H9 (cell line): ENCODE measurements around the gene PRSS57. TPM values are rescaled to one million over a fixed set of nuclear protein-coding genes. Genes with fewer than 3 reads are reported as not detected.

Experiments
- DNase-seq: peaks from one replicate; pipeline ENCODE4 v3.0.0-alpha.2; 2017
- H2AFZ ChIP-seq: one replicate; pipeline ENCODE4 v1.6.1; 2013; ENCODE audit warnings: mild to moderate bottlenecking, low read length, control low read depth, moderate library complexity
- H2AK5ac ChIP-seq: 2 replicates; pipeline ENCODE4 v1.6.1; 2013; ENCODE audit warnings: low read length, control low read depth, mixed read lengths; ENCODE audit not compliant: insufficient read length
- H2BK120ac ChIP-seq: one replicate; pipeline ENCODE4 v1.6.1; 2013; ENCODE audit warnings: low read depth, mild to moderate bottlenecking, low read length, control low read depth, inconsistent platforms; ENCODE audit not compliant: poor library complexity, severe bottlenecking
- H2BK12ac ChIP-seq: 2 replicates; pipeline ENCODE4 v1.6.1; 2013; ENCODE audit warnings: low read length, control low read depth, mixed read lengths, low read depth; ENCODE audit not compliant: insufficient read length
- H2BK15ac ChIP-seq: 2 replicates; pipeline ENCODE4 v1.6.1; 2013; ENCODE audit warnings: low read depth, low read length, control low read depth
- H2BK20ac ChIP-seq: one replicate; pipeline ENCODE4 v1.6.1; 2013; ENCODE audit warnings: low read depth, mild to moderate bottlenecking, low read length, control low read depth, inconsistent platforms; ENCODE audit not compliant: poor library complexity, severe bottlenecking
- H2BK5ac ChIP-seq: 2 replicates; pipeline ENCODE4 v1.6.1; 2013; ENCODE audit warnings: low read length, control low read depth, mixed read lengths; ENCODE audit not compliant: insufficient read length
- H3K14ac ChIP-seq: 2 replicates; pipeline ENCODE4 v1.6.1; 2013; ENCODE audit warnings: low read length, control low read depth; ENCODE audit not compliant: insufficient read depth
- H3K18ac ChIP-seq: 2 replicates; pipeline ENCODE4 v1.6.1; 2013; ENCODE audit warnings: low read depth, mild to moderate bottlenecking, mixed read lengths, low read length, control low read depth; ENCODE audit not compliant: insufficient read length
- H3K23ac ChIP-seq: 2 replicates; pipeline ENCODE4 v1.6.1; 2013; ENCODE audit warnings: low read length, control low read depth, mixed read lengths, low read depth; ENCODE audit not compliant: insufficient read length
- H3K23me2 ChIP-seq: 2 replicates; pipeline ENCODE4 v1.6.1; 2013; ENCODE audit warnings: low read depth, mild to moderate bottlenecking, mixed read lengths, low read length, control low read depth; ENCODE audit not compliant: insufficient read length, poor library complexity, severe bottlenecking
- H3K27ac ChIP-seq: 2 replicates; pipeline ENCODE4 v1.5.1; 2013; ENCODE audit warnings: low read length, control low read depth, mixed read lengths, low read depth; ENCODE audit not compliant: insufficient read length
- H3K27me3 ChIP-seq: 2 replicates; pipeline ENCODE4 v1.6.1; 2013; ENCODE audit warnings: low read length, control low read depth, inconsistent platforms; ENCODE audit not compliant: insufficient read depth
- H3K4ac ChIP-seq: 2 replicates; pipeline ENCODE4 v1.6.1; 2013; ENCODE audit warnings: low read depth, mild to moderate bottlenecking, control low read depth, inconsistent platforms, low read length, moderate library complexity
- H3K4me1 ChIP-seq: 2 replicates; pipeline ENCODE4 v1.6.1; 2013; ENCODE audit warnings: low read length, control low read depth, inconsistent platforms; ENCODE audit not compliant: insufficient read depth
- H3K4me2 ChIP-seq: 2 replicates; pipeline ENCODE4 v1.6.1; 2013; ENCODE audit warnings: low read length, control low read depth, mixed read lengths; ENCODE audit not compliant: insufficient read length, insufficient read depth
- H3K56ac ChIP-seq: 2 replicates; pipeline ENCODE4 v1.6.1; 2013; ENCODE audit warnings: low read depth, mild to moderate bottlenecking, mixed read lengths, low read length, control low read depth; ENCODE audit not compliant: insufficient read length
- H3K79me1 ChIP-seq: 2 replicates; pipeline ENCODE4 v1.6.1; 2013; ENCODE audit warnings: low read depth, mild to moderate bottlenecking, moderate library complexity, low read length, control low read depth, inconsistent platforms; ENCODE audit not compliant: insufficient read depth, poor library complexity, severe bottlenecking
- H3K79me2 ChIP-seq: 2 replicates; pipeline ENCODE4 v1.6.1; 2013; ENCODE audit warnings: low read length, control low read depth, inconsistent platforms; ENCODE audit not compliant: insufficient read depth
- H3K9ac ChIP-seq: 2 replicates; pipeline ENCODE4 v1.6.1; 2013; ENCODE audit warnings: low read length, control low read depth, mixed read lengths; ENCODE audit not compliant: insufficient read length; ENCODE audit errors: extremely low read depth
- H3K9me3 ChIP-seq: one replicate; pipeline ENCODE4 v1.6.1; 2013; ENCODE audit warnings: low read depth, low read length, inconsistent platforms; ENCODE audit not compliant: control insufficient read depth
- H3T11ph ChIP-seq: one replicate; pipeline ENCODE4 v1.6.1; 2013; ENCODE audit warnings: mild to moderate bottlenecking, low read length, control low read depth, inconsistent platforms
- H4K20me1 ChIP-seq: one replicate; pipeline ENCODE4 v1.6.1; 2013; ENCODE audit not compliant: control insufficient read depth, insufficient read length, insufficient read depth
- H4K5ac ChIP-seq: 2 replicates; pipeline ENCODE4 v1.6.1; 2013; ENCODE audit warnings: low read depth, mild to moderate bottlenecking, mixed read lengths, low read length, control low read depth; ENCODE audit not compliant: insufficient read length
- H4K8ac ChIP-seq: replicated peaks from 2 replicates; pipeline ENCODE4 v1.6.1; 2013; ENCODE audit warnings: low read length, control low read depth, mixed read lengths, low read depth; ENCODE audit not compliant: insufficient read length
- H4K91ac ChIP-seq: 2 replicates; pipeline ENCODE4 v1.6.1; 2013; ENCODE audit warnings: low read depth, mild to moderate bottlenecking, moderate library complexity, mixed read lengths, low read length, control low read depth; ENCODE audit not compliant: insufficient read length
- H3K27ac Mint-ChIP-seq, 3 experiments: 2 replicates in 2 of 3; 3 replicates in 1 of 3; pipeline ENCODE4 v1.8.0; 2020 to 2021; ENCODE audit warnings: mixed read lengths in 3 of 3, mild to moderate bottlenecking in 1 of 3, moderate library complexity in 1 of 3
- H3K27me3 Mint-ChIP-seq: 2 replicates; pipeline ENCODE4 v1.8.0; 2021; ENCODE audit warnings: low read depth, mild to moderate bottlenecking, moderate library complexity, mixed read lengths
- H3K36me3 Mint-ChIP-seq, 3 experiments: 2 replicates in 2 of 3; 3 replicates in 1 of 3; pipeline ENCODE4 v1.8.0; 2020 to 2021; ENCODE audit warnings: low read depth in 3 of 3, mixed read lengths in 3 of 3; ENCODE audit not compliant: insufficient read depth in 1 of 3
- H3K4me1 Mint-ChIP-seq, 2 experiments: 2 replicates each; pipeline ENCODE4 v1.8.0; 2020; ENCODE audit warnings: mixed read lengths in 2 of 2
- H3K4me3 Mint-ChIP-seq, 2 experiments: 2 replicates in 1 of 2; 3 replicates in 1 of 2; pipeline ENCODE4 v1.8.0; 2020 to 2021; ENCODE audit warnings: mild to moderate bottlenecking in 2 of 2, mixed read lengths in 2 of 2, moderate library complexity in 1 of 2
- H3K9me3 Mint-ChIP-seq, 2 experiments: 2 replicates in 1 of 2; 3 replicates in 1 of 2; pipeline ENCODE4 v1.8.0; 2020; ENCODE audit warnings: mild to moderate bottlenecking in 2 of 2, mixed read lengths in 2 of 2, moderate library complexity in 1 of 2
- CTCF ChIP-seq: fragments of 200-600 bp; sonication (generic); conservative IDR thresholded peaks from 3 replicates; pipeline ENCODE4 v1.8.0; 2021; ENCODE audit warnings: antibody characterized with exemption, mild to moderate bottlenecking
- WGBS: extraction: QIAGEN DNeasy Blood & Tissue Kit; methylation state at CpG from one replicate; pipeline ENCODE4 v1.1.7; 2013; ENCODE audit warnings: missing lambda C conversion rate, low lambda C conversion rate, mixed read lengths; ENCODE audit not compliant: insufficient read length; ENCODE audit errors: extremely low coverage; 5-methylcytosine and 5-hydroxymethylcytosine counted together
- long read RNA-seq: library from polyadenylated mRNA; unstranded; transcript quantifications from one replicate; pipeline ENCODE4 v2.0.0, GENCODE V29; 2020
- total RNA-seq: library from RNA; stranded (reverse); gene quantifications from 2 replicates; pipeline ENCODE4 v1.2.1, GENCODE V29; 2021

The PRSS57 gene
- total RNA-seq: 0.22 TPM in 1 of 2 replicates, not detected in the other
- long read RNA-seq: 0 reads

GRCh38 chr19:695352-695949, at the start of gene PRSS57:
Gene PRSS57, minus strand, starts transcription at chr19:695452. Its CDS starts 22 bp downstream, at chr19:695430.
- Mint-ChIP-seq H3K27me3 (no peaks in the 10 kb centered on the region; the same call in 1 of the 2 replicates), H3K9me3 (no peaks in the 10 kb centered on the region), H3K4me1 (0 out of 4 replicates have a peak, but pooled peaks cover 0 to 5% of the 10 kb centered on the region in 2 experiments), H3K27ac (no peak within 1 kb of the TSS; a peak in 2 of 7 replicates), H3K4me3 (no peak within 1 kb of the TSS; a peak in 1 of 5 replicates), H3K36me3 (no peaks in the 10 kb centered on the region)
- no peak within 1 kb of the TSS for H3K27ac ChIP-seq
- no peaks in the 10 kb centered on the region for H3K27me3 ChIP-seq
- WGBS: no CpG with 5 or more reads among the region's 31 CpGs
- peak within 1 kb of the TSS; percentile 48 for H3K18ac ChIP-seq
- no peak within 1 kb of the TSS for H2BK120ac ChIP-seq
- H3K4me2 ChIP-seq: no peak within 1 kb of the TSS
- H3K4ac ChIP-seq: no peak within 1 kb of the TSS
- no peak for DNase-seq
- H3K23me2 ChIP-seq: no peaks in the 10 kb centered on the region
- H3T11ph ChIP-seq: no peak within 1 kb of the TSS
- no peak within 1 kb of the TSS for H3K23ac ChIP-seq
- H3K14ac ChIP-seq: no peak within 1 kb of the TSS
- H4K8ac ChIP-seq: no peak within 1 kb of the TSS
- no peaks in the 10 kb centered on the region for H3K79me2 ChIP-seq
- no peak for TF ChIP-seq CTCF
- no peaks in the 10 kb centered on the region for H3K4me1 ChIP-seq
- H4K5ac ChIP-seq: no peak within 1 kb of the TSS
- no peak within 1 kb of the TSS for H4K91ac ChIP-seq
- no peak within 1 kb of the TSS for H2BK12ac ChIP-seq
- H3K9ac ChIP-seq: no peak within 1 kb of the TSS
- H2AK5ac ChIP-seq: no peak within 1 kb of the TSS
- no peaks in the 10 kb centered on the region for H3K79me1 ChIP-seq
- no peak within 1 kb of the TSS for H3K56ac ChIP-seq
- H2BK15ac ChIP-seq: no peak within 1 kb of the TSS
- H2AFZ ChIP-seq: no peak within 1 kb of the TSS
- H2BK20ac ChIP-seq: no peak within 1 kb of the TSS
- H2BK5ac ChIP-seq: no peak within 1 kb of the TSS
- H3K9me3 ChIP-seq: no peaks in the 10 kb centered on the region
- H4K20me1 ChIP-seq: no peaks in the 10 kb centered on the region
